AG10803 (cell line): ENCODE measurements around the gene GRIN2A.

Source experiments
- DNase-seq: peaks from one replicate; pipeline ENCODE4 v3.0.0; 2010; ENCODE audit warnings: low read depth
- H3K4me3 ChIP-seq: 2 replicates; pipeline ENCODE4 v1.5.1; 2011; ENCODE audit warnings: mild to moderate bottlenecking, low read length, control low read depth
- CTCF ChIP-seq: conservative IDR thresholded peaks from 2 replicates; pipeline ENCODE4 v1.5.1; 2011; ENCODE audit warnings: mild to moderate bottlenecking, low read length, control low read depth, inconsistent platforms

Gene GRIN2A

GRCh38 chr16:10172848-10173655, 9.2 kb downstream of the GRIN2A start:
- DNase-seq = peak; percentile 19
- H3K4me3 ChIP-seq = no peak overlapping the region
- TF ChIP-seq CTCF = no peak

- TF ChIP-seq CTCF = no peak
- no peak overlapping the region for H3K4me3 ChIP-seq
- no peak for DNase-seq
Measured at GRCh38 chr16:10171221-10171620, 11.0 kb downstream of the GRIN2A start.

GRCh38 chr16:10169904-10170410, 12.3 kb downstream of the GRIN2A start:
- H3K4me3 ChIP-seq = no peak overlapping the region
- TF ChIP-seq CTCF = no peak
- DNase-seq = no peak

- DNase-seq = no peak
- TF ChIP-seq CTCF = no peak
- no peak overlapping the region for H3K4me3 ChIP-seq
Measured at GRCh38 chr16:10169031-10169430, 13.2 kb downstream of the GRIN2A start.

- peak; percentile 71 for DNase-seq
- no peak for TF ChIP-seq CTCF
- no peak overlapping the region for H3K4me3 ChIP-seq
Measured at GRCh38 chr16:10168258-10168657, 14.0 kb downstream of the GRIN2A start.

GRCh38 chr16:10165643-10166042, 16.6 kb downstream of the GRIN2A start:
- no peak overlapping the region for H3K4me3 ChIP-seq
- no peak for DNase-seq
- TF ChIP-seq CTCF = no peak

GRCh38 chr16:10162981-10163380, 19.2 kb downstream of the GRIN2A start:
- no peak for TF ChIP-seq CTCF
- no peak for DNase-seq

More at GRCh38 chr16:10162981-10163380, 19.2 kb downstream of the GRIN2A start:
- H3K4me3 ChIP-seq = no peak overlapping the region
